Inflammatory macrophage (primary cell): ENCODE results near the gene PCARE.

Experiments used
- DNase-seq, 2 donors: peaks; one replicate each; pipeline ENCODE4 v3.0.0-alpha.2; 2020 to 2022

PCARE gene

GRCh38 chr2:29063056-29063455 is 11.3 kb downstream of the PCARE start:
- no peak for DNase-seq

- DNase-seq, result no peak
Observed at GRCh38 chr2:29062371-29062770, 12.0 kb downstream of the PCARE start.

GRCh38 chr2:29061616-29062015 is 12.7 kb downstream of the PCARE start:
- DNase-seq, result peak; percentile 30 to 51

GRCh38 chr2:29061176-29061575 is 13.1 kb downstream of the PCARE start:
- no peak for DNase-seq

GRCh38 chr2:29060441-29060840 is 13.9 kb downstream of the PCARE start:
- no peak for DNase-seq

- no peak for DNase-seq
Observed at GRCh38 chr2:29059624-29060023, 14.7 kb downstream of the PCARE start.

- DNase-seq, result no peak
Observed at GRCh38 chr2:29057006-29057405, 17.3 kb downstream of the PCARE start.

GRCh38 chr2:29056452-29056851 is 17.9 kb downstream of the PCARE start:
- DNase-seq, result no peak

- DNase-seq, result no peak
Observed at GRCh38 chr2:29055601-29056000, 18.7 kb downstream of the PCARE start.

GRCh38 chr2:29054430-29054829 is 19.9 kb downstream of the PCARE start:
- DNase-seq, result no peak

GRCh38 chr2:29053670-29054400 is 20.5 kb downstream of the PCARE start:
- DNase-seq, result no peak

- no peak for DNase-seq
Observed at GRCh38 chr2:29053223-29053622, 21.1 kb downstream of the PCARE start.

- DNase-seq, result no peak
Observed at GRCh38 chr2:29052807-29053206, 21.5 kb downstream of the PCARE start.

GRCh38 chr2:29051730-29052129 is 22.6 kb downstream of the PCARE start:
- DNase-seq, result no peak

- no peak for DNase-seq
Observed at GRCh38 chr2:29050591-29050990, 23.7 kb downstream of the PCARE start.

GRCh38 chr2:29047083-29047845 is 27.1 kb downstream of the PCARE start:
- DNase-seq, result no peak

GRCh38 chr2:29046321-29046720 is 28.0 kb downstream of the PCARE start:
- no peak for DNase-seq

- no peak for DNase-seq
Observed at GRCh38 chr2:29044459-29044858, 29.9 kb downstream of the PCARE start.

GRCh38 chr2:29042561-29043075 is 31.7 kb downstream of the PCARE start:
- DNase-seq, result no peak

- no peak for DNase-seq
Observed at GRCh38 chr2:29041161-29041660, 33.1 kb downstream of the PCARE start.

GRCh38 chr2:29040552-29040951 is 33.8 kb downstream of the PCARE start:
- DNase-seq, result no peak

GRCh38 chr2:29039718-29040480 is 34.4 kb downstream of the PCARE start:
- no peak for DNase-seq
